WTC11 (cell line): Measurements from ENCODE around the gene LRTM2.

ENCODE experiments used
- CREM ChIP-seq: sonication (generic); formaldehyde crosslinking; IDR thresholded peaks from 2 replicates; pipeline ENCODE4 v1.8.1; 2022; ENCODE audit warnings: mild to moderate bottlenecking, missing genetic modification reagents, moderate library complexity
- NR2C2 ChIP-seq: sonication (generic); formaldehyde crosslinking; IDR thresholded peaks from 2 replicates; pipeline ENCODE4 v1.8.0; 2022; ENCODE audit warnings: mild to moderate bottlenecking, missing genetic modification reagents
- PRRX2 ChIP-seq: fragments of 250-450 bp; sonication (Bioruptor Pico); IDR thresholded peaks from 2 replicates; pipeline ENCODE4 v1.8.0; 2021; ENCODE audit warnings: mild to moderate bottlenecking
- TCF7 ChIP-seq: sonication (generic); formaldehyde crosslinking; IDR thresholded peaks from 2 replicates; pipeline ENCODE4 v1.8.0; 2022; ENCODE audit warnings: mild to moderate bottlenecking, low read depth, missing genetic modification reagents, moderate library complexity
- TP53 ChIP-seq: sonication (generic); formaldehyde crosslinking; IDR thresholded peaks from 2 replicates; pipeline ENCODE4 v1.8.1; 2023; ENCODE audit warnings: mild to moderate bottlenecking, missing genetic modification reagents
- ZNF317 ChIP-seq: sonication (generic); formaldehyde crosslinking; IDR thresholded peaks from 2 replicates; pipeline ENCODE4 v1.8.1; 2023; ENCODE audit warnings: low read depth, mild to moderate bottlenecking, moderate library complexity, missing genetic modification reagents, borderline replicate concordance
- ZNF396 ChIP-seq: fragments of 250-450 bp; sonication (Bioruptor Pico); IDR thresholded peaks from 2 replicates; pipeline ENCODE4 v1.8.0; 2021; ENCODE audit warnings: mild to moderate bottlenecking, moderate library complexity, borderline replicate concordance
- TF ChIP-seq, protein P1 (sequence below): fragments of 200-600 bp; IDR thresholded peaks from 2 replicates; pipeline ENCODE4 v1.8.0; 2022; ENCODE audit warnings: antibody characterized with exemption
- TF ChIP-seq, protein P2 (sequence below): sonication (generic); formaldehyde crosslinking; IDR thresholded peaks from 2 replicates; pipeline ENCODE4 v1.8.0; 2022; ENCODE audit warnings: mild to moderate bottlenecking, missing genetic modification reagents
- TF ChIP-seq, protein P3 (sequence below): sonication (generic); formaldehyde crosslinking; IDR thresholded peaks from 2 replicates; pipeline ENCODE4 v1.8.1; 2023; ENCODE audit warnings: mild to moderate bottlenecking, missing genetic modification reagents, moderate library complexity

DNA sequence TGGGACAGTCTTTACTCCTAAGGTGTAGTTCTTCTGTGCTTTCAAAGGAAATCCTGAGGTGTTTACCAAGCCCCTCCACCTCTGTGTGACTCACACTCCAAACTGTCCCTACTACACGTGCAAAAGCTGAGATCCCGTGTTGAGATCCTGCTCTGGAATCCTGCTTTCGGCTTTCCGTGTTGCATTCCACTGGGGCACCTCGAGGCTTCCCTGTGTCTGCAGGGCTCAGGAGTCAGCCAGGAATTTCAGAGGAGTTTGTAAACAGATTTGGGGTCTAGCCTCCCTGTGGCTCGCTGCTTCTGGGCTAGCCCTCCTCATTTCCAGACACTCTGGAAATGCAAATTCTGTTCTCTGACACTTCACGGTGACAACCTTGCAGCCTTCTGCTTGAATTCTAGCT, 49.7 kb downstream of the LRTM2 start:
- no peak for TF ChIP-seq ZNF396
- TF ChIP-seq ZNF317 (CRISPR knock-in tag): no peak
- TF ChIP-seq, protein P1, sequence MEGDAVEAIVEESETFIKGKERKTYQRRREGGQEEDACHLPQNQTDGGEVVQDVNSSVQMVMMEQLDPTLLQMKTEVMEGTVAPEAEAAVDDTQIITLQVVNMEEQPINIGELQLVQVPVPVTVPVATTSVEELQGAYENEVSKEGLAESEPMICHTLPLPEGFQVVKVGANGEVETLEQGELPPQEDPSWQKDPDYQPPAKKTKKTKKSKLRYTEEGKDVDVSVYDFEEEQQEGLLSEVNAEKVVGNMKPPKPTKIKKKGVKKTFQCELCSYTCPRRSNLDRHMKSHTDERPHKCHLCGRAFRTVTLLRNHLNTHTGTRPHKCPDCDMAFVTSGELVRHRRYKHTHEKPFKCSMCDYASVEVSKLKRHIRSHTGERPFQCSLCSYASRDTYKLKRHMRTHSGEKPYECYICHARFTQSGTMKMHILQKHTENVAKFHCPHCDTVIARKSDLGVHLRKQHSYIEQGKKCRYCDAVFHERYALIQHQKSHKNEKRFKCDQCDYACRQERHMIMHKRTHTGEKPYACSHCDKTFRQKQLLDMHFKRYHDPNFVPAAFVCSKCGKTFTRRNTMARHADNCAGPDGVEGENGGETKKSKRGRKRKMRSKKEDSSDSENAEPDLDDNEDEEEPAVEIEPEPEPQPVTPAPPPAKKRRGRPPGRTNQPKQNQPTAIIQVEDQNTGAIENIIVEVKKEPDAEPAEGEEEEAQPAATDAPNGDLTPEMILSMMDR: no peak
- TF ChIP-seq, protein P2, sequence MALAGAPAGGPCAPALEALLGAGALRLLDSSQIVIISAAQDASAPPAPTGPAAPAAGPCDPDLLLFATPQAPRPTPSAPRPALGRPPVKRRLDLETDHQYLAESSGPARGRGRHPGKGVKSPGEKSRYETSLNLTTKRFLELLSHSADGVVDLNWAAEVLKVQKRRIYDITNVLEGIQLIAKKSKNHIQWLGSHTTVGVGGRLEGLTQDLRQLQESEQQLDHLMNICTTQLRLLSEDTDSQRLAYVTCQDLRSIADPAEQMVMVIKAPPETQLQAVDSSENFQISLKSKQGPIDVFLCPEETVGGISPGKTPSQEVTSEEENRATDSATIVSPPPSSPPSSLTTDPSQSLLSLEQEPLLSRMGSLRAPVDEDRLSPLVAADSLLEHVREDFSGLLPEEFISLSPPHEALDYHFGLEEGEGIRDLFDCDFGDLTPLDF (CRISPR knock-in tag): no peak
- no peak for TF ChIP-seq CREM
- no peak for TF ChIP-seq NR2C2 (CRISPR knock-in tag)
- TF ChIP-seq, protein P3, sequence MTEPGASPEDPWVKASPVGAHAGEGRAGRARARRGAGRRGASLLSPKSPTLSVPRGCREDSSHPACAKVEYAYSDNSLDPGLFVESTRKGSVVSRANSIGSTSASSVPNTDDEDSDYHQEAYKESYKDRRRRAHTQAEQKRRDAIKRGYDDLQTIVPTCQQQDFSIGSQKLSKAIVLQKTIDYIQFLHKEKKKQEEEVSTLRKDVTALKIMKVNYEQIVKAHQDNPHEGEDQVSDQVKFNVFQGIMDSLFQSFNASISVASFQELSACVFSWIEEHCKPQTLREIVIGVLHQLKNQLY (CRISPR knock-in tag): no peak
- TF ChIP-seq TCF7 (CRISPR knock-in tag): no peak
- no peak for TF ChIP-seq PRRX2 (CRISPR knock-in tag)
- no peak for TF ChIP-seq TP53
